ENCODE measurements around the gene PTPRG. TPM values are rescaled to one million over a fixed set of nuclear protein-coding genes. Genes with fewer than 3 reads are reported as not detected.

The PTPRG gene
- total and polyA plus RNA-seq, 3 experiments from 2014 or later, result not detected

GRCh38 chr3:62237286-62237948 is 676.0 kb downstream of the PTPRG start:
- POLR2A ChIA-PET, result no interaction called here

GRCh38 chr3:62238003-62238402 is 676.6 kb downstream of the PTPRG start:
- H3K9me3 Mint-ChIP-seq, result peaks cover 0 to 2% (median 0%) of the 10 kb centered on the region in 5 donors
- no peak overlapping the region for H3K27ac Mint-ChIP-seq
- POLR2A ChIA-PET, result no interaction called here

More at GRCh38 chr3:62237286-62237948, 676.0 kb downstream of the PTPRG start:
- no peaks in the 10 kb centered on the region for H3K36me3 ChIP-seq (ENCODE audit: insufficient read depth, low read length)
- H3K4me1 Mint-ChIP-seq, result no peaks in the 10 kb centered on the region
- H3K9me3 ChIP-seq (ENCODE audit: low read length), result no peaks in the 10 kb centered on the region
- H3K27me3 ChIP-seq (ENCODE audit: insufficient read depth, low read length, poor library complexity, severe bottlenecking), result no peaks in the 10 kb centered on the region
- no peaks in the 10 kb centered on the region for H3K36me3 Mint-ChIP-seq
- CTCF ChIA-PET, result interaction anchor here (0.6 kb wide), 1 partner anchor 1258 kb away, joined by 3 read pairs; no protein-coding TSS in a partner anchor
- no peak overlapping the region for H3K27ac ChIP-seq (ENCODE audit: low read depth, low read length)
- H3K9me3 Mint-ChIP-seq, result peaks cover 0 to 2% (median 0%) of the 10 kb centered on the region in 5 donors
- DNase-seq, result no peak
- no peak overlapping the region for H3K4me3 ChIP-seq (ENCODE audit: low read length)
- H3K27ac Mint-ChIP-seq, result no peak overlapping the region
- H3K4me1 ChIP-seq (ENCODE audit: insufficient read depth, low read length), result no peaks in the 10 kb centered on the region
- H3K27me3 Mint-ChIP-seq, result no peaks in the 10 kb centered on the region
- peak overlapping the region in 1 of 7 donors; percentile 23 for H3K4me3 Mint-ChIP-seq

GRCh38 chr3:62238431-62238830 is 677.1 kb downstream of the PTPRG start:
- H3K4me3 ChIP-seq (ENCODE audit: low read length), result no peak overlapping the region
- peaks cover 0 to 2% (median 0%) of the 10 kb centered on the region in 5 donors for H3K9me3 Mint-ChIP-seq
- no peaks in the 10 kb centered on the region for H3K4me1 ChIP-seq (ENCODE audit: insufficient read depth, low read length)
- H3K4me1 Mint-ChIP-seq, result no peaks in the 10 kb centered on the region
- H3K27me3 ChIP-seq (ENCODE audit: insufficient read depth, low read length, poor library complexity, severe bottlenecking), result no peaks in the 10 kb centered on the region
- CTCF ChIA-PET, result no interaction called here
- no peak overlapping the region for H3K27ac Mint-ChIP-seq
- H3K27me3 Mint-ChIP-seq, result no peaks in the 10 kb centered on the region
- no peaks in the 10 kb centered on the region for H3K36me3 ChIP-seq (ENCODE audit: insufficient read depth, low read length)
- H3K9me3 ChIP-seq (ENCODE audit: low read length), result no peaks in the 10 kb centered on the region
- H3K36me3 Mint-ChIP-seq, result no peaks in the 10 kb centered on the region
- POLR2A ChIA-PET, result no interaction called here
- DNase-seq, result no peak
- no peak overlapping the region for H3K27ac ChIP-seq (ENCODE audit: low read depth, low read length)
- H3K4me3 Mint-ChIP-seq, result peak overlapping the region in 2 of 7 donors; percentile 20 to 39

More at GRCh38 chr3:62238003-62238402, 676.6 kb downstream of the PTPRG start:
- Mint-ChIP-seq H3K4me3 (peak overlapping the region in 4 of 7 donors; percentile 20 to 45 (median 40)), H3K36me3 (no peaks in the 10 kb centered on the region), H3K27me3 (no peaks in the 10 kb centered on the region), H3K4me1 (no peaks in the 10 kb centered on the region)
- CTCF ChIA-PET, result no interaction called here
- H3K36me3 ChIP-seq (ENCODE audit: insufficient read depth, low read length), result no peaks in the 10 kb centered on the region
- no peaks in the 10 kb centered on the region for H3K9me3 ChIP-seq (ENCODE audit: low read length)
- H3K4me1 ChIP-seq (ENCODE audit: insufficient read depth, low read length), result no peaks in the 10 kb centered on the region
- no peak overlapping the region for H3K4me3 ChIP-seq (ENCODE audit: low read length)
- H3K27ac ChIP-seq (ENCODE audit: low read depth, low read length), result no peak overlapping the region
- no peaks in the 10 kb centered on the region for H3K27me3 ChIP-seq (ENCODE audit: insufficient read depth, low read length, poor library complexity, severe bottlenecking)
- DNase-seq, result no peak

- no peaks in the 10 kb centered on the region for H3K4me1 ChIP-seq (ENCODE audit: insufficient read depth, low read length)
- no peaks in the 10 kb centered on the region for H3K9me3 ChIP-seq (ENCODE audit: low read length)
- POLR2A ChIA-PET, result no interaction called here
- CTCF ChIA-PET, result no interaction called here
- no peaks in the 10 kb centered on the region for H3K36me3 ChIP-seq (ENCODE audit: insufficient read depth, low read length)
- DNase-seq, result no peak
- H3K36me3 Mint-ChIP-seq, result no peaks in the 10 kb centered on the region
- no peak overlapping the region for H3K4me3 ChIP-seq (ENCODE audit: low read length)
- no peak overlapping the region for H3K4me3 Mint-ChIP-seq
- H3K27ac Mint-ChIP-seq, result no peak overlapping the region
- no peaks in the 10 kb centered on the region for H3K27me3 ChIP-seq (ENCODE audit: insufficient read depth, low read length, poor library complexity, severe bottlenecking)
- no peaks in the 10 kb centered on the region for H3K4me1 Mint-ChIP-seq
- H3K9me3 Mint-ChIP-seq, result peaks cover 0 to 2% (median 0%) of the 10 kb centered on the region in 5 donors
- H3K27ac ChIP-seq (ENCODE audit: low read depth, low read length), result no peak overlapping the region
- peaks cover 0 to 6% of the 10 kb centered on the region in 2 donors for H3K27me3 Mint-ChIP-seq
Measured at GRCh38 chr3:62241279-62241678, 679.9 kb downstream of the PTPRG start.

GRCh38 chr3:62242831-62243509 is 681.6 kb downstream of the PTPRG start:
- CTCF ChIA-PET, result no interaction called here
- peaks cover 3 to 6% of the 10 kb centered on the region in 2 donors for H3K27me3 Mint-ChIP-seq

GRCh38 chr3:62246094-62246493 is 684.7 kb downstream of the PTPRG start:
- Mint-ChIP-seq H3K27ac (no peak overlapping the region), H3K27me3 (peaks cover 3 to 6% of the 10 kb centered on the region in 2 donors), H3K36me3 (no peaks in the 10 kb centered on the region), H3K9me3 (peaks cover 0 to 1% (median 0%) of the 10 kb centered on the region in 5 donors), H3K4me1 (no peaks in the 10 kb centered on the region), H3K4me3 (no peak overlapping the region)
- DNase-seq, result no peak
- Histone ChIP-seq H3K36me3 (ENCODE audit: insufficient read depth, low read length) (no peaks in the 10 kb centered on the region), H3K27ac (ENCODE audit: low read depth, low read length) (no peak overlapping the region), H3K9me3 (ENCODE audit: low read length) (no peaks in the 10 kb centered on the region), H3K27me3 (ENCODE audit: insufficient read depth, low read length, poor library complexity, severe bottlenecking) (no peaks in the 10 kb centered on the region), H3K4me3 (ENCODE audit: low read length) (no peak overlapping the region), H3K4me1 (ENCODE audit: insufficient read depth, low read length) (no peaks in the 10 kb centered on the region)
- CTCF ChIA-PET, result no interaction called here
- POLR2A ChIA-PET, result no interaction called here

More at GRCh38 chr3:62242831-62243509, 681.6 kb downstream of the PTPRG start:
- H3K4me1 Mint-ChIP-seq, result no peaks in the 10 kb centered on the region
- POLR2A ChIA-PET, result no interaction called here
- Histone ChIP-seq H3K4me3 (ENCODE audit: low read length) (no peak overlapping the region), H3K9me3 (ENCODE audit: low read length) (no peaks in the 10 kb centered on the region), H3K27ac (ENCODE audit: low read depth, low read length) (no peak overlapping the region), H3K4me1 (ENCODE audit: insufficient read depth, low read length) (no peaks in the 10 kb centered on the region), H3K36me3 (ENCODE audit: insufficient read depth, low read length) (no peaks in the 10 kb centered on the region), H3K27me3 (ENCODE audit: insufficient read depth, low read length, poor library complexity, severe bottlenecking) (no peaks in the 10 kb centered on the region)
- no peak overlapping the region for H3K4me3 Mint-ChIP-seq
- no peaks in the 10 kb centered on the region for H3K36me3 Mint-ChIP-seq
- peaks cover 0 to 2% (median 0%) of the 10 kb centered on the region in 5 donors for H3K9me3 Mint-ChIP-seq
- DNase-seq, result no peak
- no peak overlapping the region for H3K27ac Mint-ChIP-seq

GRCh38 chr3:62246985-62247384 is 685.6 kb downstream of the PTPRG start:
- no peak overlapping the region for H3K4me3 ChIP-seq (ENCODE audit: low read length)
- CTCF ChIA-PET, result interaction anchor here (0.6 kb wide), 1 partner anchor 591 kb away, joined by 3 read pairs; no protein-coding TSS in a partner anchor
- peaks cover 3 to 6% of the 10 kb centered on the region in 2 donors for H3K27me3 Mint-ChIP-seq

GRCh38 chr3:62248734-62249483 is 687.5 kb downstream of the PTPRG start:
- H3K4me3 Mint-ChIP-seq, result no peak overlapping the region
- H3K4me1 ChIP-seq (ENCODE audit: insufficient read depth, low read length), result no peaks in the 10 kb centered on the region
- no peak overlapping the region for H3K4me3 ChIP-seq (ENCODE audit: low read length)
- H3K27ac Mint-ChIP-seq, result no peak overlapping the region
- no peaks in the 10 kb centered on the region for H3K4me1 Mint-ChIP-seq
- H3K36me3 Mint-ChIP-seq, result no peaks in the 10 kb centered on the region
- peaks cover 0 to 1% (median 0%) of the 10 kb centered on the region in 5 donors for H3K9me3 Mint-ChIP-seq
- ChIA-PET POLR2A (no interaction called here), CTCF (no interaction called here)
- H3K9me3 ChIP-seq (ENCODE audit: low read length), result no peaks in the 10 kb centered on the region
- H3K27ac ChIP-seq (ENCODE audit: low read depth, low read length), result no peak overlapping the region
- peaks cover 3 to 6% of the 10 kb centered on the region in 2 donors for H3K27me3 Mint-ChIP-seq
- H3K27me3 ChIP-seq (ENCODE audit: insufficient read depth, low read length, poor library complexity, severe bottlenecking), result no peaks in the 10 kb centered on the region
- no peak for DNase-seq
- no peaks in the 10 kb centered on the region for H3K36me3 ChIP-seq (ENCODE audit: insufficient read depth, low read length)

More at GRCh38 chr3:62246985-62247384, 685.6 kb downstream of the PTPRG start:
- peaks cover 0 to 1% (median 0%) of the 10 kb centered on the region in 5 donors for H3K9me3 Mint-ChIP-seq
- DNase-seq, result no peak
- Histone ChIP-seq H3K36me3 (ENCODE audit: insufficient read depth, low read length) (no peaks in the 10 kb centered on the region), H3K9me3 (ENCODE audit: low read length) (no peaks in the 10 kb centered on the region), H3K27me3 (ENCODE audit: insufficient read depth, low read length, poor library complexity, severe bottlenecking) (no peaks in the 10 kb centered on the region), H3K4me1 (ENCODE audit: insufficient read depth, low read length) (no peaks in the 10 kb centered on the region), H3K27ac (ENCODE audit: low read depth, low read length) (no peak overlapping the region)
- H3K27ac Mint-ChIP-seq, result no peak overlapping the region
- POLR2A ChIA-PET, result no interaction called here
- no peaks in the 10 kb centered on the region for H3K36me3 Mint-ChIP-seq
- no peaks in the 10 kb centered on the region for H3K4me1 Mint-ChIP-seq
- no peak overlapping the region for H3K4me3 Mint-ChIP-seq

Data from CD8-positive, alpha-beta memory T cell (primary cell).